Breast epithelium (tissue), 3 donors: ENCODE measurements around the gene METTL2A.

Source experiments
- CTCF ChIP-seq, 3 donors: fragments of 450-650 bp; IDR thresholded peaks; one replicate each; pipeline ENCODE4 v1.5.1; 2016 to 2017; ENCODE audit warnings: antibody characterized with exemption in 3 of 3, mild to moderate bottlenecking in 3 of 3, moderate library complexity in 3 of 3
- POLR2AphosphoS5 ChIP-seq, 3 donors: sonication (generic); formaldehyde crosslinking; IDR thresholded peaks; one replicate each; pipeline ENCODE4 v1.6.1; 2017; ENCODE audit warnings: antibody characterized with exemption in 3 of 3

GRCh38 chr17:62398891-62399290, 24.8 kb upstream of the METTL2A start:
- TF ChIP-seq POLR2AphosphoS5 (IDR thresholded peaks at IDR 0.05) = no peak
- TF ChIP-seq CTCF (IDR thresholded peaks at IDR 0.05) = no peak
